GM19455 (cell line): ENCODE results near the gene AARS2.

Experiments
- ATAC-seq: cut with Tn5 transposase; IDR thresholded peaks from one replicate; pipeline ENCODE4 v1.9.1; 2021; ENCODE audit not compliant: unreplicated experiment

AARS2 gene

DNA sequence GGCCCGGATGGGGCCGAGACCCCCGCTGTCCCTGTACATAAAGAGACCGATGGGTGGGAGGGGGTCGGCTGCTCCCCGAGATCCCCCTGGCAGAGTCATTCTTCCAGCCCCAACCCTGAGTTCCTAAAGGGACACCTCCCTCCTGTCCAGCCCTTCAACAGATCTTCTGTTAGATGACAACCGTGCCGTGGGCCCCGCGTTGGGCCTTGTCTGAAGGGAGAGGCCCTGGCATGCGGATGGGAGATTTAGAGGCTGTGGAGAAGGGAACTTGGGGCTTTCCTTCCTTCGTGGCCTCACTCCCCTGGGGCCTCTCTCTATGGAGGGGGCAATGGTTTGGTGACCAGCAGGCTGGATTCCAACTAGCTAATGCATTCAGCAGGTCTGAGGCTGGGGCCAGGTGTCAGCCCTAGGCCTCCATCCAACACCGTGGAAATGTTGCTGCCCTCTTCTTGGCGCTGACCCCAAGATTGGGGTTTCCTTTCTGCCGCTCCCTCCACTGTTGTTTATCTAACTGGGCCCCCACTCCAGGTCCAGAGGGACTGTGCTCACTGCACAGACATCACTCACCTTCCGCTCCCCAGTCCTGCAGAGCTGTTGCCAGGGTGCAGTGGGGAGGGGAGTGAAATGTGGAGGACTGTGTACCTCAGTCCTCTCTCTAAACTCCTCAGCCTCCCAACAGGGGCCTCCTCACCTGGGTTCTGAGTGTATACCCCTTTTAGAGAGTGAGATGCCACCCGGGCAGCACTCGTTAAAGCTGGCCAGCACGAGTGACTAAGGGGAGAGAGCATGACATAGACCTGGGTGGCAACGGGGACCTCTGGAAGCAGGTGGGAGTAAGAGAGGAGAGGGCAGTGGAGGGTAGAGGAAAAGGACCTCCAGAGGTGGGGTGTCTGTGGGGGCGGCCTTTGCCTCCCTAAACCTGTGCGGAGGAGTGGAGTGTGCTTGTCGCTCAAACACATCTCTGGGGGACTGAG lies 36.2 kb downstream of the AARS2 start:
- no peak for ATAC-seq

DNA sequence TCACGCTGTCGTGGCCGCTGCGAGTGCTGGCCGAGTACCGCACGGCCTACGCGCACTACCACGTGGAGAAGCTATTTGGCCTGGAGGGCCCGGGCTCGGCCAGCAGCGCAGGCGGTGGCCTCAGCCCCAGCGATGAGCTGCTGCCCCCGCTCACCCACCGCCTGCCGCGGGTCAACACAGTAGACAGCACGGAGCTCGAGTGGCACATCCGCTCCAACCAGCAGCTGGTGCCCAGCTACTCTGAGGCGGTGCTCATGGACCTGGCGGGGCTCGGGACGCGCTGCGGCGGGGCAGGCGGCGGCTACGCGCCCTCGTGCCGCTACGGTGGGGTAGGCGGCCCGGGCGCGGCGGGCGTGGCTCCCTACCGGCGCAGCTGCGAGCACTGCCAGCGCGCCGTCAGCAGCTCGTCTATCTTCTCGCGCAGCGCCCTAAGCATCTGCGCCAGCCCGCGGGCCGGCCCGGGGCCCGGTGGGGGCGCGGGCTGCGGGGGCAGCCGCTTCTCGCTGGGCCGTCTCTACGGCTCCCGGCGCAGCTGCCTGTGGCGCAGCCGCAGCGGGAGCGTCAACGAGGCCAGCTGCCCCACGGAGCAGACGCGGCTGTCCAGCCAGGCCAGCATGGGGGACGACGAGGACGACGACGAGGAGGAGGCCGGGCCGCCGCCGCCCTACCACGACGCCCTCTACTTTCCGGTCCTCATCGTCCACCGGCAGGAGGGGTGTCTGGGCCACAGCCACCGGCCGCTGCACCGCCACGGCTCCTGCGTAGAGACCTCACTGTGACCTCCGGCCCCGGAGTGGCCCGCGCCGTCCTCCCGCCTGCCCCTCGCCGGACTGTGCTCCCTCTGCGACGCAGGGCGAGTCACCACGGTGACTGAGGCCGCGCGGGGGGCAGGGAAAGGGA lies 37.1 kb downstream of the AARS2 start:
- no peak for ATAC-seq

DNA sequence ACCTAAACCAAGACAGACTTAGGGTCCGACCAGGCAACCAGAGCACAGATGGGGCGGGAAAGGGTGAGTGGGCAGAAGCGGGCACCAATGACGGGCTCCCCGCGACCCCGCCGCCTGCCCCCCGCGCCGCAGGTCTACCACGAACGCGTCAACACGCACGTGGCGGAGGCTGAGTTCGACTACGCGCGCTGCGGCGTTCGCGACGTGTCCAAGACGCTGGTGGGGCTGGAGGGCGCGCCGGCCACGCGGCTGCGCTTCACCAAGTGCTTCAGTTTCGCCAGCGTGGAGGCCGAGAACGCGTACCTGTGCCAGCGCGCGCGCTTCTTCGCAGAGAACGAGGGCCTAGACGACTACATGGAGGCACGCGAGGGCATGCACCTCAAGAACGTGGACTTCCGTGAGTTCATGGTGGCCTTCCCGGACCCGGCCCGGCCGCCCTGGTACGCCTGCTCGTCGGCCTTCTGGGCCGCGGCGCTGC lies 37.8 kb downstream of the AARS2 start:
- no peak for ATAC-seq

DNA sequence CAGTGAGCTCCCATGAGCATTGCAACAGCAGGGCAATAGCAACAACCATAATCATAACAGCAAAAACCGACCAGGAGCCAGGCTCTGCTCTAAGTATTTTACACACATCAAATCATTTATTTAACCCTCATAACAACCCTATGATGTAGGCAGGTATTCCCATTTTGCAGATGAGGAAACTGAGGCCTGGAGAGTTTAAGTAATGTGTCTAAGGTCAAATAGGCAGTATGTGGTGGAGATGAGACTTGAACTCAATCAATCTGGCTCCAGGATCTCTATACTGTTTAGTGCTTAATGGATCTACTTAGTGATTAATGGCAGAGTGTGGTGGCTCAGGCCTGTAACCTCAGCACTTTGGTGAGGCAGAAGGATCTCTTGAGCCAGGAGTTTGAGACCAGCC lies 39.5 kb downstream of the AARS2 start:
- ATAC-seq = no peak

DNA sequence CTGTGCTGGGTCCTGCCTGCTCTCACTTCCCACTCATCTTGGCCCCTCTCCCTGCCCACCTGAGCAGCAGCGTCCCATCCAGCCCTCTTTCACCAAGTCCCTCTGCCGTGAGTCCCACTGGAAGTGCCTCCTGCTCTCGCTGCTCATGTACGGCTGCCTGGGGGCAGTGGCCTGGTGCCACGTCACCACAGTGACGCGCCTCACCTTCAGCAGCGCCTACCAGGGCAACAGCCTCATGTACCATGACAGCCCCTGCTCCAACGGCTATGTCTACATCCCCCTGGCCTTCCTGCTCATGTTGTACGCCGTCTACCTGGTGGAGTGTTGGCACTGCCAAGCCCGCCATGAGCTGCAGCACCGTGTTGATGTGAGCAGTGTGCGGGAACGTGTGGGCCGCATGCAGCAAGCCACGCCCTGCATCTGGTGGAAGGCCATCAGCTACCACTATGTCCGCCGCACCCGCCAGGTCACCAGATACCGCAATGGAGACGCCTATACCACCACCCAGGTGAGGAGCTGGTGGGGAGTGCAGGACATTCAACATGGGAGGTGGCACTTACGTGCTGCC lies 40.1 kb downstream of the AARS2 start:
- no peak for ATAC-seq

DNA sequence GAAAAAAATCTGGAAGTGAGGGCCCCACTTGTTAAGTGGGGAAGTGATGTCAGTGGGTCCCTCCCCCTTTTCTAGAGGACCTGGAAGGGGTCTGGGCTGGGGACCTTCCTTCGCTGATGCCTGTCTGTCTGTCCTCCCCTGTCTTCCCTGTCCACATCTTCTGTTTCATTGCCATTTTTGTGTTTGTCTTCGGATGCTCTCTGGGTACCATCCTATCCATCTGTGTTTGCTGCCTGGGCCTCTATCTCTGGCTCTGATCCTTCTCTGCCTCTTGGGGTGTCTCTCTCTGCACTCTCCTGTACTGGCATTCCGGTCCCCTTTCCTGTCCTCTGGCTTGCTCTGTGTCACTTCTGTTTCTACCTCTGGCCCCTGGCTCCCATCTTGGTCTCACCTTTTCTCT lies 40.6 kb downstream of the AARS2 start:
- no peak for ATAC-seq

DNA sequence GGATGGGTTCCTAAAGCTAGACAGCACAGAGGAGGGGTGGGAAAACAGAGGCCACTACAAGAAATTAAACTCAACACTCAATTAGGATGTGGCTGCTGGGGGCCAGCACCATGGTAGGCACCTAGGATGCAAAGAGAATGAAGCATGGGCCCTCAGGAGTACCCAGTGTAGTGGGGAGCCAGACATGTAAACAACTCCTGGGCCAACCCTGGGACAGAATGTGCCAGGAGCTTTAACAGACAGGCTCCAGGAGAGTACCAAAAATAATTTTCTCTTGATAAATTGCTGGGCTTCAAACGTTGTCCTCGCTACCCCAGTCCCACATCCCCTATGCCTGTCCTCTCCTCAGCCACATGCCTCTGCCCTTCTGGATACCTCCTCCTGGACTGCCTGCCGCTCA lies 41.2 kb downstream of the AARS2 start:
- ATAC-seq = no peak

DNA sequence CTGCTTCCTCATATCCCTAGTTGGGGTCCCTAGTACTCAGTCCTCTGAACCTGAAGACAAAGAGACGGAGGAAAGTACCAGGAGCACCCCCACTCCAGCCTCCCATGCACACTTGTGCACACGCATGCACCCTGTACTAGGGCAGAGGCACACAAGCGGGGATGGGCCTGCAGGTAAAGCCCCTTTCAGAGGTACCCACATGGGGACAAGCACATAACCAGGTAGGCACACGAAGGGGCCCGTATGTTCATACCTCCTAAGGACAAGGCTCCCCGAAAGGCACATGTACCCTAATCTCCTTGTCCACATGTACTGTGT lies 41.8 kb downstream of the AARS2 start:
- ATAC-seq = no peak

DNA sequence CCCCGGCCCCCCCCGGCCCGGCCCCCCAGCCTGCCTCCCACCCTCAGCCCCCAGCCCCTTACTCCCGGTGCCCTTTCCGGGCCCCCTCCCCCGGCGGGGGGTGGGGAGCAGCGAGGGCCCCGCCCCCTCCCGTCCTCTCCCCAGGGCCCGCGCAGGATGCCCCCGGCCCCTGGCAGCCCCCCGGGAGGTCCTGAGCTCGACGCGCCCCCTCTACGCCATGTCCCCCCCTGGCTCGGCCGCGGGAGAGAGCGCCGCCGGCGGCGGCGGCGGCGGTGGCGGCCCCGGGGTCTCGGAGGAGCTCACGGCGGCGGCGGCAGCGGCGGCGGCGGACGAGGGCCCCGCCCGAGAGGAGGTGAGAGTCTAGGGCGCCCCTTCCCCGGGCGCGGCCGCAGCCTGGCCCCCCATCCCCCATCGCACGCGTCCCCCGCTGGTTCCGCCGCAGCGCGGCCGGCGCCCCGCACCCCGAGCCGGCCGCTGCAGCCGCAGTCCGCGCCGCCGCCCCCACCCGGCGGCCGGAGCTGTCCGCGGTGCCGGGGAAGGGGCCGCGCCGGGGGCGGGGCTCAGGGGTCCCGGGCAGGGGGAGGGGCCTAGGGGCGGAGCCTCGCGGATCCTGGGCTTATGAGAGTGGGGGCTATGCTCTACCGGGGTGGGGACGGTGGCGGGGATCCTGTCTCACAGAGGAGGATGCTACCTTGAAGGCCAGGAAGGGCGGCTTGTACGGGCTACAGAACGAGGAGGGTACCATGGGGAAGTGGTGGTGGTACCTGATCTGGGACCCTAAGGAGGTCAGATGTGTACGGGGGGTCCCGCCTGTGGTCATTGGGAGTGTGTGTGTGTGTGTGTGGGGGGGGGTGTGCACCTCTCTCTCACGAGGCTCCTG lies 42.4 kb downstream of the AARS2 start:
- no peak for ATAC-seq

DNA sequence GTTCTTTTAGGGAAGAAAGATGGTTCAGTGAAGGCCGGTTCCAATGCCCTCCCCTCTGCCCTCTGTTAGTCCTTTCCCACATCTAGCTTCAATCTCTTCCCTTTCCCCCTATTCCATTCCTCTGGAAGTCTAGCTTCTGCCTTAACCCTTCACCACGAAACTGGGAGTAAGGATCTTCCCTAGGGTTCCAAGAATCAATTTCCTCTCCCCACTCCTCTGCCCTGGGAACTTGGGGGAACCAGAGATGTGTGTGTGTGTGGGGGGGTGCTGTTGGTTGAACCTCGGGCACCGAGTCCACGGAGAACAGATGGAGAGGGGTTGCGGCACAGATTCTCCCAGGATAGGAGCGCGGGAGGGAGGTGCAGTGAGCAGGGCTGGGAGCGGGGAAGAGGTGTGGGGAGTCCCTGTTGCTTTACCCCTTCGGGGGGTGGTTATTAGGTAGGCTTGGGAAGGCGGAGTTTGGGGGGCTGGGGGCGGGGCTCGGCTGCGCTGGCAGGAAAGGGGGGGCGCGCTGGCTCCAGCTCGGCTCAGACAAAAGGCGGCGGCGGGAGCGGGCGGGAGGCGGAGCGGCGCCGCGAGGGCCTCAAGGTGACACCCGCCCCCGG lies 43.1 kb downstream of the AARS2 start, which contains the start of gene TMEM151B:
TSS of gene TMEM151B (plus strand) at position 530 of the 605 bp plus-strand sequence. CDS start 293 bp downstream, outside the sequence.
- no peak for ATAC-seq

DNA sequence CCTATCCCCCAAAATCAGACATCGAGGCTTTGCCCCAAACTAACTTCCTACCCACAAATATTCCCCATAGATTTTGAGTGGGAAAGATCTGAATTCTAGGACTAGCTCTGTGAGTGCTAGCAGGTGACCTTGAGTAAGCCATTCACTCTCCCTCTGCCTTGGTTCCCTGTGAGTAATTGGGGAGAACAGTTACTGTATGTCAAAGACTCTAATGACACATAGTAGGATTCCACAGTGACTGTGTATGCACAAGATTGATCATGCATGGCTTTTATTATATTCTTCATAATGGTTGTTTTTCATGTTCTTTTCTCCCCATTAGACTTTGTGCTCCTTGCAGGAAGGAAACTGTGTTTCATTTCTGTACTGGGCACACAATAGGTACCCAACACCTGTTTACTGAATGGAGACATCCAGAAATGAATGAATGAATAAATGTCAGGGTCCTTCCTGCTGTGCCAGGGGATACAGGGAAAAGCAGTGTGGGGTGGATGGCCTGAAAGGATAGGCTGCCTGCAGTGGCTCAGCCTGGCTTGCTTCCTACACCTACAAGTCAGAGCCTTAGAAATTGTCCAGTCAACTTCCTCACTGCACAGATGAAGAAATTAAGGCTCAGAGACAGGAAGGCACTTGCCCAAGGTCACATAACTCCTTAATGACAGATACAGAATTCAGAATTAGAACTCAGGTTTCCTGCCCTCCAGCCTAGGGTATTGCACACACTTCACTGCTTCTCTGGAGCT lies 43.8 kb downstream of the AARS2 start:
- ATAC-seq = no peak

DNA sequence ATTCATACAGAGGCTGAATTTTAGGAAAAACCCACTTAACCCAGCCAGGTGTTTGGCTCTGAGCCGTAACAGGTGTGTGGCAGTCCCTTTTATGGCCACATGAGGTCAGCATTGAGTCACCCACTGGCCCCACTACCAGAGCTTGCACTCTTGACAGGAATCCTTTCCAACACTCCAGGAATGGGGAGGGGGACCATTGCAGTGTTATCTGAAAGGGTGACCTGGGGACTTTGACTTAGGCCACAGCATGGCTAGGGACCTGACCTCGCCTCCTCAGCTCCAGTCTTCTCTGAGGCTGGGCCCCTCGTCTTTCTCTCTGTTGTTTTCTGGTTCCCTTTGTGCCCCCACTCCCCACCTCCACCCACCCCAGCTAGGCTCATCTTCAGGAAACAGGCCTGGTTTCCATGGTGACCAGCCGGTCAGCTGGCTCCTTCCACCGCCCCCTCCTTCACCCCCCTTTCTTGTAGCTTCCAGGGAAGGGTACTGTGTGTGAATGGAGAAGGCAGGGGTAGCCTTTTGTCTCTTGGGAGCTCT lies 45.0 kb downstream of the AARS2 start:
- no peak for ATAC-seq

DNA sequence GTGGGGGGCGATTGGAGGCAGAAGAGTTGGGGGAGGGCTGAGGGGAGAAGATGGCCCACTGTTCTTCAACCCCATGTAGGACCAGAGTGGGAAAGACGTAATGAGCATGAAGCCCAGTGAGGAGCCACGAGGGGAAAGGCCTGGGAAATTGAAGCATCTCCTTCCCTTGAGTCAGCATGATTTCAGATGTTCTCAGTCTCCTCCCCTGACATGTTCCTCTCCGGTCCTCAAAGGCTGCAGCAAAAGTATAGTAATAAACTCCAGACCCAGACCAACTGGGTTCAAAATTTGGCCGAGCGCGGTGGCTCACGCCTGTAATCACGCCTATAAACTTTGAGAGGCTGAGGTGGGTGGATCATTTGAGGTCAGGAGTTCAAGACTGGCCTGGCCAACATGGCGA lies 45.9 kb downstream of the AARS2 start:
- no peak for ATAC-seq

DNA sequence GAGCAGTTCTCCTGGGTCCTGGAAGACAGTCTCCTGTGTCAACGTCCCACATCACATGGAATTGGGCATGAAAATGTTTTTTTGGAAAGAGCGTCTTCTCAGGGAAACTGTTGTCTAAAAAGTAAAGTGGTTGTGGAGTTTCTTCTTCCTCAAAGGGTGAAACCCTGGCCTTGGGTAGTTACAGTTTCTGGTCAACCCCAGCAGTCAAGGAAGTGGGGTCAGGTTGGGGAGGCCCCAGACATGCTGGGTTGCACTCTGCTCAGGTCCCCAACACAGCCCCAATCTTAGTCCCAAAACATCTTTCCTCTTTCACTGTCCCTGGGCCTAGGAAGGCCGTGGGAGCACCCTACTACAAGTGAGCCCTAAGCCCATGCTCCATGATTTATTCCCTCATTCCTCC lies 46.8 kb downstream of the AARS2 start:
- ATAC-seq = peak; percentile 29

DNA sequence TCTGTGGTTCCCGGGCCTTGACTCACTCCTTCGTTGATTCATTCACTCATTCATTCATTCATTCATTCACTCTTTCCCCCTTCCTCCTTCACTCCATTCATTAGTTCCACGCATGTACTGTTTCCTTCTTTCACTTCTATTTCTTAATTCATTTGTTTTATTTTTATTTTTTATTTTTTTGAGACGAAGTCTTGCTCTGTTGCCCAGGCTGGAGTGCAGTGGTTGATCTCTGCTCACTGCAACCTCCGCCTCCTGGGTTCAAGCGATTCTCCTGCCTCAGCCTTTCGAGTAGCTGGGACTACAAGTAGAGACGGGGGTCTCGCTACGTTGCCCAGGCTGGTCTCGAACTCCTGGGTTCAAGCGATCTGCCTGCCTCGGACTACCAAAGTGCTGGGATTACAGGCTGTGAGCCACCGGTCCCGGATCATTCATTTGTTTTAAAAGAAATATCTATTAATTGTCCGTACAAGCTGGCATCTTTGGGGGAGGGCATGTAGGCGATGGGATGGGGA lies 47.4 kb downstream of the AARS2 start:
- no peak for ATAC-seq

DNA sequence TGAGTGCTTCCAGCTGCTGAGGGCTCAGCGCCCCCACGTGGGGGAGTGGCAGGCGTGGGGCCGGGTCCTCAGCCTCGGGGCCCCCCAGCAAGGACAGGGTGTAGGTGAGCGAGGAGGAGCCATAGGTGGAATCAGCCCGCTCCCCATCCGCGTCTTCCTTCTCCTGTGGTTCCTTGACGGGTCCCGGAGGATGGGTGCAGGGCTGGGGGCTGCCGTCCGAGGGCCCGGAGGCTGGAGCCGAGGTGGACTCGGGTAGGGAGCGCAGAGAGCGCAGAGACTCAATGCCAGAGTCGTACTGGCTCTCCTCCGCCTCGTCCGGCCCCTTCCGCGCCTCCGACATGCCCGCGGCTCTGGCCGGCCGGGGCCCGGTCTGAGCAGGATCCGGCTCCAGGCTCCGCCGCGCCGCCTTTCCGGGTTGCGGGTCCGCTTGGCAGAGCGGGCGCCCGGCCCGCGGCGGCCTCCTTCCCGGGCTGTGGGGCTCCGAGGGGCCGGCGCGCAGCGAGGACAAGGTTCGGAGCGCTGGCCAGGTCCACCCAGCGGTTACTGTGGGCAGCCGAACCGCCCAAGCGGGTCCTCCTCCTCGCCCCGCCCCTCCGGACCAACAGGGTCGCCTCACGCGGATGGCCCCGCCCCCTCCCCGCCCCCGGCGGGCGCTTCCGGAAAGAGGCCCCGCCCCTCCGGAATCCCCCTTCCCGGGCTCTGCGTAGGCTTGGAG lies 48.0 kb downstream of the AARS2 start, which contains the start of gene NFKBIE:
TSS of gene NFKBIE (minus strand) at position 545 of the 715 bp plus-strand sequence. CDS start at position 340, 205 bp downstream.
- ATAC-seq = peak; percentile 45

DNA sequence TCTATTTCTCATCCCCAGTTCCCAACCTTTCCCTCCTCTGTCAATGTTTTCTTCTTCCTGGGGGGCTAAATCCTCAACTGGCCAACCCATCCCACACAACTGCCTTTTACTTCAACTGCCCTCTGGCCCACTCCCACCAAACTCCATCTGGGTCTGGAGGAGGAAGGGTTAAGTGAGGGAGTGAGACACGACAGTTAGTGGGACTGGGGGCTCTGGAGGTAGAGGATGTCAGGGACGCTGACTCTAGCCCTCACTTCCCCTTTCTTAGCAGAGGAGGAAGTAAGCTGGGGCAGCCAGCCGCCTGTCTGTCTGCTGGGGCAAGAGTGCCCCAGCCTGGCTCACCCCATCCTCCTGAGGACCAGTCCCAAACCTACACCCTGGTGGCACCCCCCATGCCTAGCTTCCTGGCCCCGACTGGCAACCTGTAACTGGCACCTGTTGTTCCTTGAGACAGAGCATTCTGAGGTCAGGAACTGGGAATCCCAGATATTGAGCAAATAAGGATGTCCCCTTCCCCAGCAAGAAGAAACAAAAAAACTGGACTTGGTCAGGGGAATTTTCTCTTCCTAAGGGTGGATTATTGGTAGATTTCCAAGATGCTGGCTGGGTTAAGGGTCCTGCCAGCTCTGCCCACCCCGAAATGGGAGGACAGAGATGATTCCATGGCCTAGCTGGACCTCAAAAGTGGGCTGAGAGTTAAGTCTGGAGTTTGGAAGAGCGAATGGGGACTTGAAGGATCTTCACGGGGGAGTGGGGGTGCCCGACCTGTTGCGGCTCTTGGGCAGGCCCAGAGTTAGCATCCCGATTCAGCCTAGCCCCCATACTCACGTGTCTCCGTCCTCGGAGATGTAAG lies 48.8 kb downstream of the AARS2 start:
- no peak for ATAC-seq
